ENCODE results near the gene TBC1D5.

DNA sequence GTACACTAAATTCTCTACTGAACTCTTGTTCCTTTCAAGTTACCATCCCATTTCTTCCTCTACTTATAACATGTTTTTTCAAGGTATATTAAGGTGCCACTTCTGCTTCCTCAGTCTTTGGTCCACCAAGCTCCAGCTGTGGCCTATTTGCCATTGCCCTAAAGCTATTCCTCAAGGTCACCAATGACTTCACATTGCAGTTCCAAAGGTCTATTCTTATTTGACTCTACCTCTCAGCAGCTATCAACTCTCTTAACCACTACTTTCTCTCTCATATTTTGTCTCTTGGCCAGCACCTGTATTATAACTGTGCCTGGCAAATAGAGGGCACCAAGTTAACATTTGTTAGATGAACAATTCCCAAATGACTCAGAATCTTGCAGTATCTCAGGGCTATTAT, 503.0 kb downstream of the TBC1D5 start:
- TF ChIP-seq CTCF (IDR thresholded peaks at IDR 0.05) (no peak), POLR2A (IDR thresholded peaks at IDR 0.05) (no peak)
